Stimulated activated naive CD8-positive, alpha-beta T cell treated with anti-CD3 and anti-CD28 coated beads, Interleukin-15, amount 100 ng/mL, for 72 hours (primary cell): ENCODE measurements around the gene MBLAC1.

Source experiments
- ATAC-seq: fragments of 150-1000 bp; cut with Tn5 transposase; 2 replicates; pipeline ENCODE4 v1.10.0; 2021; ENCODE audit warnings: mild to moderate bottlenecking, moderate library complexity
- DNase-seq, 2 donors: peaks; one replicate each; pipeline ENCODE4 v3.0.0; 2021 to 2022
- H3K27ac Mint-ChIP-seq, 2 donors: one replicate each; pipeline ENCODE4 v1.8.0; 2022; ENCODE audit warnings: mild to moderate bottlenecking in 2 of 2, mixed read lengths in 2 of 2, moderate library complexity in 2 of 2
- H3K27me3 Mint-ChIP-seq: one replicate; pipeline ENCODE4 v1.8.0; 2022; ENCODE audit warnings: mixed read lengths
- H3K4me1 Mint-ChIP-seq: one replicate; pipeline ENCODE4 v1.8.0; 2022; ENCODE audit warnings: mild to moderate bottlenecking, mixed read lengths
- H3K4me3 Mint-ChIP-seq, 2 donors: one replicate each; pipeline ENCODE4 v1.8.0; 2022; ENCODE audit warnings: mild to moderate bottlenecking in 2 of 2, mixed read lengths in 2 of 2, moderate library complexity in 1 of 2
- H3K9me3 Mint-ChIP-seq, 2 donors: one replicate each; pipeline ENCODE4 v1.8.0; 2022; ENCODE audit warnings: mixed read lengths in 2 of 2

The MBLAC1 gene

GRCh38 chr7:100166317-100166940, 39.7 kb downstream of the MBLAC1 start:
- Mint-ChIP-seq H3K27ac (peak overlapping the region in 1 of 2 donors; percentile 27), H3K4me3 (peak overlapping the region; percentile 82 to 89), H3K9me3 (no peaks in the 10 kb centered on the region), H3K4me1 (peaks cover 90% of the 10 kb centered on the region), H3K27me3 (no peaks in the 10 kb centered on the region)
- DNase-seq (peak in 1 of 2 donors; percentile 56), ATAC-seq (peak; percentile 74)

GRCh38 chr7:100166970-100167911, 40.5 kb downstream of the MBLAC1 start:
- DNase-seq = no peak
- H3K27me3 Mint-ChIP-seq = no peaks in the 10 kb centered on the region
- no peak overlapping the region for H3K27ac Mint-ChIP-seq
- H3K4me3 Mint-ChIP-seq = peak overlapping the region; percentile 82 to 89
- H3K4me1 Mint-ChIP-seq = peaks cover 88% of the 10 kb centered on the region
- no peak for ATAC-seq
- no peaks in the 10 kb centered on the region for H3K9me3 Mint-ChIP-seq

DNA sequence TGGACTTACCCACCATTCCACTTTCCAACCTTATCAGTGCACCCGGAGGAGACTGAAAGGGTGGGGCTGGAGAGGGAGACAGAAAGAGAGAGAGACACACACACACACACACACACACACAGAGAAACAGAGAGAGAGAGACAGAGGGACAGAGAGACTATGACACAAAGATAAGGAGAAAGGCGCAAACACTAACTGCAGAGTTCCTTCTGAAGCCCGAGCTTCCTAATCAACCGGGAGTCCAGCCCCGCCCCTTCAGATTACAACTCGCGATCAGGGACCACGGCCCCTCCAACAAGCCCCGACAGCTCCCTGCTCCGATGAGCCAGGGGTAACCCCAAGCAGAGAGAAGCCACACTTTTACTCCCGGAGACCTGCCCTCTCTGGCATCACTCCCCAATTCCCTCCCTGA, 41.2 kb downstream of the MBLAC1 start:
- no peak for ATAC-seq
- Mint-ChIP-seq H3K27me3 (no peaks in the 10 kb centered on the region), H3K27ac (peak overlapping the region; percentile 38 to 94), H3K4me1 (peaks cover 81% of the 10 kb centered on the region), H3K9me3 (no peaks in the 10 kb centered on the region), H3K4me3 (peak overlapping the region; percentile 82 to 89)
- no peak for DNase-seq

GRCh38 chr7:100169147-100169850, 42.5 kb downstream of the MBLAC1 start:
- DNase-seq = no peak
- H3K9me3 Mint-ChIP-seq = no peaks in the 10 kb centered on the region
- peak; percentile 16 for ATAC-seq
- H3K4me1 Mint-ChIP-seq = peaks cover 67% of the 10 kb centered on the region
- H3K4me3 Mint-ChIP-seq = peak overlapping the region; percentile 82 to 89
- peak overlapping the region in 1 of 2 donors; percentile 94 for H3K27ac Mint-ChIP-seq
- H3K27me3 Mint-ChIP-seq = no peaks in the 10 kb centered on the region

DNA sequence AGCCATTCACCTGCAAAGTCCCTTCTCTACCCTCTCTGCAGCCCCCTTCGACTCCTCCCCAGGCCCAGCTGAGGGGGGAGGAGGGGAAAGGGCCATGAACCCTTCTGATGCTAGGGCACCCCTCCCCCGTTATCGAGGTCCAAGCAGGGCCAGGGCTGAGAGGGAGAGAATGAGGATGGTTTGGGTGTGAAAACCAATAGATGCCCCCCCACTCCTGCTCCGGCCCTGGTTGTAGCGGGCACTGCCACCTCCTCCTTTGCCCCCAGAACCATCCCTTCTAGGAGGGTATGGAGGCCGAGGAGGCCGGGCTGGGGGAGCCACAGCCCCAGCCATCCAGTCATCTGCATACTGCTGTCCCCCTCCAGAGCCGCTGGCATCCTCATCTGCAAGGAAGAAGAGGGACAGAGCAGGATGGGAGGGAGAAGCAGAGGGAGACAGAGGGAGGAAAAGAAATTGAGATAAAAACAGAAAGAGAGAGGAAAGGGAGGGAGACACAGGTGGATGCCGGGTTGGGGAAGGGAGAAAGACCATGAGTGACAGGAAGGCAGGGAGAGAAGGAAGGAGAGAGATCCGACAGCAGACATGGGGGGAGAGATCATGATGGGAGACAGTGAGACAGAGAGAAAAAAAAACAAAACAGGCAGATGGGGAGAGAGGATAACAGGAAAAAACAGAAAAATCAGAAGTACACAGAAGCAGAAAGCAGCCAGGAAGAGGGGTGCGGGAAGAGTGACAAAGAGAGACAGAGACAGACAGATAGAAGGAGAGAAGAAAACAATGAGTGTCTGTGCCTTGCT, 43.5 kb downstream of the MBLAC1 start:
- DNase-seq (no peak), ATAC-seq (no peak)
- Mint-ChIP-seq H3K27ac (no peak overlapping the region), H3K4me3 (peak overlapping the region; percentile 71 to 73), H3K9me3 (no peaks in the 10 kb centered on the region), H3K27me3 (no peaks in the 10 kb centered on the region), H3K4me1 (peaks cover 67% of the 10 kb centered on the region)

GRCh38 chr7:100171087-100171681, 44.4 kb downstream of the MBLAC1 start:
- Mint-ChIP-seq H3K27ac (no peak overlapping the region), H3K27me3 (peaks cover under 1% of the 10 kb centered on the region), H3K9me3 (no peaks in the 10 kb centered on the region), H3K4me1 (peaks cover 66% of the 10 kb centered on the region), H3K4me3 (peak overlapping the region; percentile 71 to 73)
- ATAC-seq (peak; percentile 63), DNase-seq (no peak)

DNA sequence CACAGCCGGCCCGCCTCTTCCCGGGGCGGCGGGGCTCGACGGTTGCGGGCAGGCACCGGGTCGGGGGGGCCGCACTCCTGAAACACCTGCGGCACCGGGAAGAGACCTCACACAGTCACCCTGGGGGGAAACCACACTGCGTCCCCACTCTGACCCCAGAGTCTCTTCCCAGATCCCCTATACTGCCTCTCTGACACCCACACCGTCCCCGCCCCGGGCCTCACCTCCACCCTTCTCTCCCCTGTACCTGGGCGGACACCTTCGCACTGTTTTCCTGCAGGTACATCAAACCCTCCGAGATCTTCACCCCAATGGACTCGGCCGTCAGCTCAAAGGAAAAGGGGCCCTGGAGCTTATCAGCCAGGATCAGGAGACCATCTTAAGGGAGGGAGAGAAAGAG, 45.1 kb downstream of the MBLAC1 start:
- Mint-ChIP-seq H3K4me1 (peaks cover 66% of the 10 kb centered on the region), H3K27ac (no peak overlapping the region), H3K27me3 (peaks cover 6% of the 10 kb centered on the region), H3K9me3 (no peaks in the 10 kb centered on the region), H3K4me3 (peak overlapping the region; percentile 78)
- DNase-seq (no peak), ATAC-seq (peak; percentile 16)

DNA sequence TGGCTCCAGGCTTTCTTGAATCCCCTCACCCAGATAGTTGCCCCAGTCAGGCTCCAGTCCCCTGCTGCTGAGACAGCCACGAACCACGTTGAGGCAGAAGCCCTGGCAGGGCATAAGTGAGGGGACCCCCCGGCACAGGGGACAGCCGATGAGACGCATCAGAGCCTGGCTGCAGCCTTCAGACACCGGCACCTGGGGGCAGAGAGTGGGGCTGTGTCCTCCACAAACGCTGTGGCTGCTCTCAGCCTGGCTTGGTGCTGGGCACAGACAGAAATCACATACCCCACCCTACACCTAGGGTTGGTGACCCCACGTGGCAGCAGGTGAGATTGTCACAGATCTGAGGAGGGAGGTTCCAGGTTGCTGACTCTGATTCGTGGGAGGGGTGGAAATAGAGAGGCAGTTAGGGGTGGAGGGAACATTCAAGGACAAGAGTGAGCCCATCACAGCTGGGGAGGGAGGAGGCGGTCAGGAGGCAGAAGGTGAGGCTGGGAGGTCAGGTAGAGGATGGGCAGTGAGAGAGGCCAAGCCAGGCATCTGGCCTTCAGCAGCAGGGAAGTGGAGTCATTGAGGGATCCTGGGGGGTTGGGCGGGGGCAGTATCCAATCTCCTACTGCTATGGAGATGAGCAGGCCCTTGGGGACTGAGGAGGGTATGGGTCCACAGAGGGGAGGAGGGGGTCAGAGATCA, 47.2 kb downstream of the MBLAC1 start:
- H3K27me3 Mint-ChIP-seq = peaks cover 6% of the 10 kb centered on the region
- no peak overlapping the region for H3K4me3 Mint-ChIP-seq
- ATAC-seq = no peak
- no peaks in the 10 kb centered on the region for H3K9me3 Mint-ChIP-seq
- no peak for DNase-seq
- H3K4me1 Mint-ChIP-seq = peaks cover 54% of the 10 kb centered on the region
- peak overlapping the region in 1 of 2 donors; percentile 8 for H3K27ac Mint-ChIP-seq

- Mint-ChIP-seq H3K27ac (no peak overlapping the region), H3K4me1 (peaks cover 47% of the 10 kb centered on the region), H3K9me3 (no peaks in the 10 kb centered on the region), H3K27me3 (peaks cover 6% of the 10 kb centered on the region), H3K4me3 (no peak overlapping the region)
- ATAC-seq (no peak), DNase-seq (no peak)
These were observed 47.8 kb downstream of the MBLAC1 start for GRCh38 chr7:100174582-100174981.

- H3K27ac Mint-ChIP-seq = no peak overlapping the region
- H3K4me3 Mint-ChIP-seq = peak overlapping the region in 1 of 2 donors; percentile 6
These were observed 48.6 kb downstream of the MBLAC1 start for GRCh38 chr7:100175296-100175935.

DNA sequence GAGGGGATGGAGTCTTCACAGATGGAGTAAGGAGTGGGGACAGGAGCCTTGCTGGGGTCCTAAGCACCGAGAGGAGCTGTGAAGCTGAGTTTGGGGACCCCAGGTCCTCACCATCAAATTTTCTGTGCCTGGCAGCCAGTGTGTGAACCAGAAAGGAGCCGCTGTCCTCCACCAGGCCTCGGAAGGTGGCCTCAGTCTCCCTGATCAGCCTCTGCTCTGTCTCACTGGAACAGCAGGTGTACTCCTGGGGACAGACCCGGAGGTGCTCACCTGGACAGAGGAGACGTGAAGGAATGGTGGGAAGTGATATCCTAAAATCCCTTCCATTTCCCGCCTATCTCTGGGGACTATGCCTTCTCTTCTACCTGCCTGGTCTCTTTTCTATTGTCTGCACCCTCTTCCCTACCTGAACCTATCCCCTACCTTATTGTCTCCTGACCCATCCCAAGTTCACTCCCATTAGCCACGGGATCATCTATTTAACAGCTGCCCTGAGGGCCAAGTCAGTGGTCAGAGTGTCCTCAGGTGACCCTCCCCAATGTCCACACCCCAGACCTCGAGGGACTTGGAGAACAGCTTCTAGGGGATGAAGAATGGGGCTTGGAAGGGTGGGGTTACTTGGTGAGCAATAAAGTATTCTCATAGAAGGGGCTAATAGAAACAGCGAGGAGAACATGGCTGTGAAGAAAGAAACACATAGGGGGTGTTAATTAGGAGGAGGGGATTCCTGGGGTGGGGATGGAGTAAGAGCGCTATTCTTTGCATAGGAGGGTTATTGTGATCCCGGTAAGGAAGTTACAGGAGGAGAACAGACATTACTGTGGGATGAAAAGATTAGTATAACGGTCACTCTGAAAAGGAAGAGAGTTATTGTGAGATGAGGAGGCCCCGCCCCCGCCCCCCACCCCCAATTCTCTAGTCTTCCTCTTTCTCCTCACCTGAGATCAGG, 49.6 kb downstream of the MBLAC1 start:
- Mint-ChIP-seq H3K4me1 (peaks cover 50% of the 10 kb centered on the region), H3K9me3 (peaks cover 0 to 7% of the 10 kb centered on the region in 2 donors), H3K27ac (no peak overlapping the region), H3K4me3 (peak overlapping the region; percentile 87), H3K27me3 (peaks cover 6% of the 10 kb centered on the region)
- no peak for ATAC-seq
- DNase-seq = no peak

More at GRCh38 chr7:100175296-100175935, 48.6 kb downstream of the MBLAC1 start:
- Mint-ChIP-seq H3K4me1 (peaks cover 47% of the 10 kb centered on the region), H3K27me3 (peaks cover 6% of the 10 kb centered on the region), H3K9me3 (peaks cover 0 to 4% of the 10 kb centered on the region in 2 donors)
- ATAC-seq (no peak), DNase-seq (no peak)

DNA sequence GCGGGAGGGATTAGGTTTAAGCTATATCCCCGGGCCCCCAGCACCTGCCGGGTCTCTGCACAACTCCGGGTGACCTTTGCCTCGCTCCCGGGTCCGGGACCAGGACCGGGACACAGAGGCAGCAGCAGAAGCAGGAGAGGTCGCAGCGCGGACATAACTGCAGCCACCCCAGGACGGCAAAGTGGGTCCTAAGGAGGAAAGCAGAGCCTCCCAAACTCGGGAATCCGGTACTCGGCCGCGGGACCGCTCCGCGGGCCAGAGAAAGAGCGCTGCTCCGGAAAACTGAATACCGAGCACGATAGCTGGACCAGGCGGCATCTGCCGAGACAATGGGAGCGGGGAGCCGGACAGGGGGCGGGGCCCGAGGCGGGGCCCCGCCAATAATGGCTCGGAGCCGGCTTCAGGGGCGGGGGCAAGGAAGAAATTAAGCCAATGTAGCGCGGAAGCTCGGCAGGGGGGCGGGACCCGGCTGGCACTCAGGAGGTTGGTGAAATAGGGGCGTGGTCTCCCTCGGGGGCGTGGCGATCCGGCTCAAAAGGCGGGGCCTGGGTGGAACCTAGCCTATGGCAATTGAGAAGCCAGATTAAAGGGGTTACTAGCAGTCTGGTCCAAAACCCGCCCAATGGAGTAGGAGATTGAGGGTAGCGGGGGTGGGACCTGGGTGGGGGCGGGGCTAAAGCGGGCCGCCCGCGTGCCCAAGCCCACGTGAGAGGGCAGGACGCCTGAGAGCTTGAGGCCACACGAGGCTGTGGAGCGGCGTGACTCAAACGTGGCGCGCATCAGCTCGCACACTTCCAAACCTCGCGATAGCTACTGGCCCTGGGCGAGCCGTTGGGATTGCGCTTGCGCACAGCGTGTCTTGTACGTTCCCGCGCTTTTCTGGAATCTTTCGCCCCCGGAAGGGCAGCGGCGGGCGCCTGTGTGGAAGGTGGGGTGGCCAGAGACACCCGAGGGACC, 50.6 kb downstream of the MBLAC1 start, which contains the start of the genes GPC2 and STAG3:
Gene GPC2, minus strand, starts transcription at position 337 of the 957 bp plus-strand sequence. Its CDS starts 182 bp downstream, at position 155.
Gene STAG3, plus strand, starts transcription at position 874 of the 957 bp plus-strand sequence. CDS start 2,639 bp downstream, outside the sequence.
- Mint-ChIP-seq H3K4me1 (peaks cover 54% of the 10 kb centered on the region), H3K9me3 (peaks cover 0 to 7% of the 10 kb centered on the region in 2 donors), H3K4me3 (peak within 1 kb of the TSS; percentile 87), H3K27ac (peak within 1 kb of the TSS; percentile 78 to 85), H3K27me3 (peaks cover 6% of the 10 kb centered on the region)
- DNase-seq = peak; percentile 99
- ATAC-seq = peak; percentile 89
